ENCODE data around the gene LIMS2. TPM values are rescaled to one million over a fixed set of nuclear protein-coding genes. Genes with fewer than 3 reads are reported as not detected.

LIMS2 gene
- total and polyA plus RNA-seq, 2 of the 8 experiments (the other 6 are each of a cell fraction or from before 2014, with no cell fraction given) = 3.3 to 4.8 TPM

DNA sequence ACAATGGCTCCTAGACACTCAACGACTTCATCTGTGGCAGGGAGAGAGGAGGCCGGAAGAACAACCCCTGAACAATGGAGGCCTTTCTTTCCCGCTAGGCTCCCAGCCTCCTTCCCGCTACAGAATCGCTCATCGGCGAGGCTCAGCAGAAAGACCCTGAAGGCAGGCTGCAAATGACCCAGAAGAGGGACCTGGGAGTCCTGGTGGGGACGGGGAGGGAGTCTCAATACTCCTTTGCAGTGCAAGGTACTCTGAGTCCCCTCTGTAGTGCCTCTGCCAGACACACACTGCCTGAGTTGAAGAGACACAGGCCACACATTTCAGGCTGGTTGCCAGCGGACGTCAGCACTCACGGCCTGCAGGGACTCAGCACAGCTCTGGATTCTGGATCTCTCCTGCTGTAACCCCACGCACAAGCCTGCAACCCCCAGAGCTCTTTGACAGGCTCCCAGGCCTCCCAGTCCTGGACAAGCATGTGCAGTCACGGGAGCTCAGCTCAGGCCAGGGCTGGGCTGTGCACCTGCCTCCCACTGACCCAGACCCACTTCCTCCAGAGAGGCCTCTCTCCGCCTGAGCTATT lies 23.3 kb downstream of the LIMS2 start:
- no peak overlapping the region for H3K9ac ChIP-seq (replicated peaks in 1 of 4; ENCODE audit: extremely low read depth in 1 of 4, low read depth in 3 of 4, low read length in 3 of 4)
- H4K5ac ChIP-seq (ENCODE audit: insufficient read length, low read depth, low read length) = no peak overlapping the region
- H4K91ac ChIP-seq (replicated peaks; ENCODE audit: insufficient read length, low read length) = no peak overlapping the region
- WGBS, 2 experiments (ENCODE audit: extremely low coverage in 1 of 2, insufficient coverage in 1 of 2, insufficient read length in 1 of 2, insufficient replicate concordance in 2 of 2, low coverage in 1 of 2, low lambda C conversion rate in 2 of 2, missing lambda C conversion rate in 1 of 2) = 88% methylated on average over 13 of the region's 14 CpGs; no CpG with 5 or more reads in 1 of the 2 experiments
- no peak overlapping the region for H3K23ac ChIP-seq (ENCODE audit: insufficient read length)
- no peak for FAIRE-seq
- no peak overlapping the region for H3K18ac ChIP-seq (ENCODE audit: extremely low read depth, low read length)
- peaks cover 0 to 2% (median 0%) of the 10 kb centered on the region in 4 experiments; a peak in 1 of 7 replicates for H3K27me3 ChIP-seq (replicated peaks in 1 of 4; ENCODE audit: control insufficient read depth in 3 of 4, extremely low read depth in 1 of 4, insufficient read depth in 3 of 4, low read length in 3 of 4)
- no peak overlapping the region for H2BK12ac ChIP-seq (ENCODE audit: low read depth, low read length)
- no peak overlapping the region for H3K4me2 ChIP-seq (ENCODE audit: insufficient read depth in 1 of 2, low read depth in 2 of 2, low read length in 2 of 2)
- no peaks in the 10 kb centered on the region for H3K9me3 ChIP-seq (ENCODE audit: insufficient read depth in 2 of 2, low read depth in 1 of 2, low read length in 1 of 2)
- H3K79me1 ChIP-seq (ENCODE audit: low read depth, low read length) = 0 out of 2 replicates have a peak, but pooled peaks cover 3% of the 10 kb centered on the region
- H3K4ac ChIP-seq (replicated peaks; ENCODE audit: insufficient read length, low read depth, low read length) = no peak overlapping the region
- H2BK120ac ChIP-seq (replicated peaks; ENCODE audit: low read depth, low read length) = no peak overlapping the region
- H2BK5ac ChIP-seq (ENCODE audit: low read depth, low read length) = no peak overlapping the region
- H2AK5ac ChIP-seq (ENCODE audit: low read depth, low read length) = no peak overlapping the region
- H2BK20ac ChIP-seq (ENCODE audit: low read length) = no peak overlapping the region
- no peak overlapping the region for H2BK15ac ChIP-seq (ENCODE audit: low read length)
- peaks cover 0 to 1% of the 10 kb centered on the region in 2 experiments for H4K20me1 ChIP-seq (replicated peaks in 1 of 2; ENCODE audit: control insufficient read depth in 1 of 2, insufficient read depth in 2 of 2, low read length in 2 of 2)
- H3K4me3 ChIP-seq (ENCODE audit: extremely low read depth in 1 of 4, insufficient read depth in 2 of 4, low read depth in 3 of 4, low read length in 4 of 4) = no peak overlapping the region
- H2AFZ ChIP-seq (ENCODE audit: low read length) = no peak overlapping the region
- DNase-seq (ENCODE audit: low read depth in 1 of 2, low spot score in 2 of 2) = no peak
- no peak overlapping the region; the same call in 1 of the 2 replicates for H4K8ac ChIP-seq (ENCODE audit: extremely low read depth, insufficient read depth, low read length)
- no peak overlapping the region for H3K14ac ChIP-seq (ENCODE audit: insufficient read length)
- H3K56ac ChIP-seq (replicated peaks; ENCODE audit: insufficient read length, low read depth, low read length) = no peak overlapping the region
- no peak overlapping the region for H3K27ac ChIP-seq (ENCODE audit: low read depth, low read length)
- CTCF ChIA-PET (ENCODE audit: partially characterized antibody) = interaction anchor here (0.8 to 13.7 kb wide), 9 partner anchors 11 to 75 kb away, joined by 3 to 160 read pairs (median 5); partner anchors contain the start of gene LIMS2
- no peaks in the 10 kb centered on the region for H3K23me2 ChIP-seq (ENCODE audit: low read depth, low read length)
- no peaks in the 10 kb centered on the region for H3K36me3 ChIP-seq (ENCODE audit: control insufficient read depth in 2 of 4, insufficient read depth in 4 of 4, low read length in 3 of 4)
- POLR2A ChIA-PET (ENCODE audit: partially characterized antibody) = interaction anchor here (0.9 to 1.0 kb wide), 2 partner anchors 126 to 213 kb away, joined by 3 to 4 read pairs; partner anchors contain the start of gene IWS1
- peaks cover 0 to 5% (median under 1%) of the 10 kb centered on the region in 4 experiments; a peak in 2 of 7 replicates for H3K4me1 ChIP-seq (replicated peaks in 1 of 4; ENCODE audit: control insufficient read depth in 3 of 4, insufficient read depth in 4 of 4, low read length in 3 of 4)
- no peaks in the 10 kb centered on the region for H3K79me2 ChIP-seq (ENCODE audit: control insufficient read depth in 1 of 2, insufficient read depth in 2 of 2, low read length in 2 of 2)
- no peak for TF ChIP-seq EZH2 (IDR thresholded peaks at IDR 0.05; ENCODE audit: low read depth, low read length, severe bottlenecking)
- no peak for TF ChIP-seq NANOG (IDR thresholded peaks at IDR 0.05; ENCODE audit: insufficient read depth, low read depth, low read length, poor library complexity, severe bottlenecking)
- no peak for TF ChIP-seq POLR2AphosphoS5 (IDR thresholded peaks at IDR 0.05; ENCODE audit: low read depth, low read length)
- TF ChIP-seq PHF8 (conservative IDR thresholded peaks at IDR 0.05; ENCODE audit: low read depth, low read length) = no peak
- TF ChIP-seq BACH1 (IDR thresholded peaks at IDR 0.05; ENCODE audit: low read length) = no peak
- no peak for TF ChIP-seq SIX5 (IDR thresholded peaks at IDR 0.05; ENCODE audit: low read depth, low read length)
- TF ChIP-seq KDM1A (IDR thresholded peaks at IDR 0.05; ENCODE audit: borderline replicate concordance, low read length) = no peak
- TF ChIP-seq RFX5 (IDR thresholded peaks at IDR 0.05; ENCODE audit: borderline replicate concordance, low read depth, low read length) = no peak
